HL-60 (cell line): ENCODE data around the gene ARHGAP10.

Experiments used
- CTCF ChIP-seq: IDR thresholded peaks from one replicate; pipeline ENCODE4 v1.5.1; 2011; ENCODE audit warnings: low read length, control low read depth, inconsistent platforms; ENCODE audit not compliant: insufficient read depth
- GABPA ChIP-seq: IDR thresholded peaks from 2 replicates; pipeline ENCODE4 v1.6.1; 2012; ENCODE audit warnings: low read depth
- POLR2AphosphoS5 ChIP-seq: IDR thresholded peaks from 2 replicates; pipeline ENCODE4 v1.6.1; 2012; ENCODE audit warnings: low read depth
- REST ChIP-seq: IDR thresholded peaks from 2 replicates; pipeline ENCODE4 v1.6.1; 2012; ENCODE audit warnings: low read depth; ENCODE audit not compliant: insufficient replicate concordance
- SPI1 ChIP-seq: IDR thresholded peaks from 2 replicates; pipeline ENCODE4 v1.6.1; 2012; ENCODE audit warnings: low read depth, mild to moderate bottlenecking, borderline replicate concordance

- TF ChIP-seq CTCF, result no peak
- no peak for TF ChIP-seq SPI1
- TF ChIP-seq GABPA, result no peak
- TF ChIP-seq POLR2AphosphoS5, result no peak
- TF ChIP-seq REST, result no peak
Measured at GRCh38 chr4:147723326-147723725, 8.6 kb upstream of the ARHGAP10 start.
